HuH-7.5 (cell line): ENCODE results near the gene PATJ.
"Not testable (repeated sequence)": the region's sequence is repeated elsewhere in the genome, so short reads cannot be mapped to it uniquely, and the experiment has no call there.

Experiments
- DNase-seq: peaks from one replicate; pipeline ENCODE4 v3.0.0; 2011; ENCODE audit warnings: low spot score

PATJ gene

GRCh38 chr1:61818992-61819391 lies 76.7 kb downstream of the PATJ start:
- DNase-seq: no peak

- no peak for DNase-seq
Observed at GRCh38 chr1:61819421-61819820, 77.1 kb downstream of the PATJ start.

- no peak for DNase-seq
Observed at GRCh38 chr1:61825393-61825792, 83.1 kb downstream of the PATJ start.

DNA sequence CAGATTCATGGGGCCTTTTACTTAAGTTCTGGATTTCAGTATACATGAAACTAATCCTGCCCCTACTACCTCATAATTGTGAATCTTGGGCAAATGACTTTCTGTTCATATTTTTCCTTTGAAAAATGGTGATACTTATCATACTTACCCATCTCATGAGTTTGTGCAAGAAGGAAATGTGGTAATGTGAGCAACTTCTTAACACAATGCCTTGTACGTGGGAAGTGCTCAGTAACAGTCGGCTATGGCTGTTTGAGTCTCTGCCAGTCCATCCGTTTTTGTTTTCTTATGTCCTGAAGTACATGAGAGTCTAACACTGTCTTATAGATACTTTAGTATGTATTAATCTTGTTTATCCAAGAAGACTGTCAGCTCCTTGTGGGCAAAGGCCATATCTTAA lies 86.5 kb downstream of the PATJ start:
- no peak for DNase-seq

DNA sequence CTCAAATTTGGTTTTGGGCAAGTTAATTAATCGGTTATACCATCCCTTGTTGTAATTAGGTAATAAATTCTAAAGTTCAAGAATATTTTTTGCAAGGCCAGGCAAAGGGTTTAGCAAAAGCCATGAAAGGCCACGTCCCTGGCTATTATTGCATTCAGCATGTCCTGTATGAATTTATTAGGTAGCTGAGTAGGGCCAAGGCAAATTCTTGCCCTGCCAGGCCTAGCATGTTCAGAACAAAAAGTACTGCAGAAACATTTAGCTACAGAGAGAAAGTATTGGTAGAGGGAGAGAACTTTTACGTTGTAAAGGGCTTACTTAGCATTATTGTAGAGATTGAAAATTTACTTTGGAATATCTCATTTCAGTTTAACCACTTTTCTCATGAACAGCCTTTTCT lies 94.4 kb downstream of the PATJ start:
- DNase-seq: no peak

DNA sequence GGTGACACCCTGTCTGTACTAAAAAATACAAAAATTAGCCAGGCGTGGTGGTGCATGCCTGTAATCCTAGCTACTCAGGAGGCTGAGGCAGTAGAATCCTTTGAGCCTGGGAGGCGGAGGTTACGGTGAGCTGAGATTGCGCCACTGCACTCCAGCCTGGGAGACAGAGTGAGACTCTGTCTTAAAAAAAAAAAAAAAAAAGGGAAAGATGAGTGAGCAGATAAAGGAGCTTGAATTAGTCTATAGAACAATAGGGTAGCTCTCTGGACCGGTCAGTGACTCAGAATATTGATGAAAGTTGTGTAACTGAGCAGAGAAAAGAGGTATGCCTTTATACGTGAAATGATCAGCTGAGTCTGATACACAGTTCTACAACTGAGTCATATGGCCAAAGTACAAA lies 95.3 kb downstream of the PATJ start:
- not testable (repeated sequence) for DNase-seq

GRCh38 chr1:61839679-61840078 lies 97.4 kb downstream of the PATJ start:
- no peak for DNase-seq

- DNase-seq: no peak
Observed at GRCh38 chr1:61842036-61842435, 99.8 kb downstream of the PATJ start.

- no peak for DNase-seq
Observed at GRCh38 chr1:61842863-61843514, 100.7 kb downstream of the PATJ start.

- no peak for DNase-seq
Observed at GRCh38 chr1:61844006-61844405, 101.7 kb downstream of the PATJ start.

DNA sequence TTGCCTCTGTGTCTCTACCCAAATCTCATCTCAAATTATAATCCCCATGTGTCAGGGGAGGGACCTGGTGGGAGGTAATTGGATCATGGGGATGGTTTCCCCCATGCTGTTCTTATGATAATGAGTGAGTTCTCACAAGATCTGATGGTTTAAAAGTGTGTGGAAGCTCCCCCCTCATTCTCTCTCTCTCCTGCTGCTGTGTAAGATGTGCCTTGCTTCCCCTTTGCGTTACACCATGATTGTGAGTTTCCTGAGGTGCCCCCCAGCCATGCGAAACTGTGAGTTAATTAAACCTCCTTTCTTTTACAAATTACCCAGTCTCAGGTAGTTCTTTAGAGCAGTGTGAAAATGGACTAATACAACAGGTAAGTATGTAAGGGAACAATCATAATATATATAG lies 102.4 kb downstream of the PATJ start:
- DNase-seq: not testable (repeated sequence)

DNA sequence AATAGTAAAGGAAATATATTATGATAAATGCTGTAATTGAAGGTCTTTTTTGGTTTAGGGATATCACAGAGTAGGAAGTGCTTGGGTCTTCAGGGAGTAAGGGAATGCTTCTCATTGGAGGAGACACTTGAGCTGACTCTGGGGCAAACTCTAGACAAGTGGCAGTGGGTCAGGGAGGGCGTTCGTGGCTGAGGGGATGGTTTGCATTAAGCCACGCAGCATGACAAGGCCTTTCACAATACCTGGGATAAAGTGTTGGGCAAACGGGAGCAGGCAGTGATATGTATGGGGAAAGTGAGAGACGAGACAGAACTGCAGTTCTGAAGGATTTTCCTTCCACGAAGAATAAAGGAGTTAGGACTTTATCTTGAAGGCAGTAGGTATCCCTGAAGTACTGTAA lies 109.0 kb downstream of the PATJ start:
- no peak for DNase-seq

GRCh38 chr1:61851849-61852669 lies 109.8 kb downstream of the PATJ start:
- no peak for DNase-seq

- no peak for DNase-seq
Observed at GRCh38 chr1:61852670-61853015, 110.4 kb downstream of the PATJ start.

DNA sequence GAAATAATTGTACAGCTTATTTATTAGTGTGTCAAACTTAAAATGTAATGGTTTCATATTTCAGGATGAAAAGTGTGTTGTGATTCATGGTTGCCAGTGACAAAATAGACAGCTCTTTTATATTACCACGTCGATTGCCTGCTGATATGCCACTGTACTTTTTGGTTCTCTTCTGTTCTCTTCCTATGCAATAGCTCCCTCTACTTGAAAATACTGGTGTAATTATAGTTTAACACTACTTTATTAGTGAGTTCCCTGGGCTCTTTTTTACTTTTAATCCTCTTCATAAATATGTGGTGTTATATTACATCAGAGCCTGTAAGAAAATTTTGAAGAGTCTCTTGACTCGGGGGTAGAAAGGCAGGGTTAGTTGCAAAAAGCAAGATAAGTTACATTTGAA lies 111.3 kb downstream of the PATJ start:
- DNase-seq: no peak

DNA sequence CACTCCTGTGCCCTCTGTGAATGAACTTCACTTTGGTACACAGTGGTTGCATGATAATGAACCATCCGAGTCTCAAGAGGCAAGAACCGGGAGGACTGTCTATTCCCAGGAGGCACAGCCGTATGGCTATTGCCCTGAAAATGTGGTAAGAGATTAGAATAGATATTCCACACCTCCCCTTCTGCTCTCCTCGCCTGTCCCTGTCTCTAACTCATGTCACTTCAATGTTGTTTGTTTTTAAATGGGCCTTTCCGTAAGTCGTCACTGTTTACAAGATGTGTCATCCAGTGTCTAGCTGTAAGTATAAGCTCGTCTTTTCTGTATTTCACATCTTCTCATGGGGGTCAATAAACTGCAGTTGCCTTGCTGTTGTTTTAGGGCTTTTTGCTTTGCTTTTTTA lies 122.2 kb downstream of the PATJ start:
- DNase-seq: no peak

GRCh38 chr1:61865646-61866220 lies 123.5 kb downstream of the PATJ start:
- no peak for DNase-seq

DNA sequence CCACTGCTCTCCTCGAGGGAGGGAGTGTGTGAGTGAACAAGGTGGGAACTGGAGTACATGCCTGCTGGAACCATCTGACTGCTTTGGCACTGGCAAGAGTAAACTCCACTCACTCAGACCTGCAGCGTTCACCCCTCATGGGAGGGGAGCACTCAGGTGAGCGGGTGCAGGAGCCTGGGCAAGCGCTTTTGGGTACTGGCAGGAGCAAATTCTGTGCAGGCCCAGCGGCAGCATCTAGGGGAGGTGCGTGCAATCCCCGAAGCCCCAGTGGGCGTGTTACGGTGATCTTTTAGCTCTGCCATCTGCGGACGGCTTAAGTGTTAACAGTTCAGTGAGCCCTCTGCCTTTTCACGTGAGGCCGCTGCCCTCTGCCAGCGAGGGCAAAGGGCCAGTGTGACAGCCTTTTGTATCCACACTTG lies 127.4 kb downstream of the PATJ start:
- no peak for DNase-seq

GRCh38 chr1:61872206-61872605 lies 129.9 kb downstream of the PATJ start:
- no peak for DNase-seq

- no peak for DNase-seq
Observed at GRCh38 chr1:61873581-61873980, 131.3 kb downstream of the PATJ start.

GRCh38 chr1:61873994-61874393 lies 131.7 kb downstream of the PATJ start:
- no peak for DNase-seq

GRCh38 chr1:61875198-61875597 lies 132.9 kb downstream of the PATJ start:
- no peak for DNase-seq

DNA sequence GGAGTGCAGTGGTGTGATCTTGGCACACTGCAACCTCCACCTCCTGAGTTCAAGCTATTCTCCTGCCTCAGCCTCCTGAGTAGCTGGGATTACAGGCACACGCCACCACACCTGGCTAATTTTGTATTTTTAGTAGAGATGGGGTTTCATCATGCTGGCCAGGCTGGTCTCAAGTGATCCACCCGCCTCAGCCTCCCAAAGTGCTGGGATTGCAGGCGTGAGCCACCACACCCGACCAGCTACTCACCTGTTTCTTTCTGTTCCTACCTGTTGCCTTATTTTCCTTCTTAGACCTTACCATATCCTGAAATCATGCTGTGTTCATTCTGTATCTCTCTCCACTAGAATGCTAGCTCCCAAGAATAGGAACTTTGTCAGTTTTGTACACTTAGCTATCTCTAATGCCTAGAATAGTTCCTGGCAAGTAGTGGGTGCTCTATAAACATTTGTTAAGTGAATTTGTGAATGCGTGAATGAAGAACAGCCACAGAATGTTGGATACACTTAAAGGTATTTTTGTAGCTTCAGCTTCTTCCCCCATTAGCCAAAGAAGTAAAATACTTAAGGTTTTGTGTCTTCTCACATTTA lies 137.7 kb downstream of the PATJ start:
- not testable (repeated sequence) for DNase-seq
